GM19240 (cell line): ENCODE data around the gene SUCLA2.

Experiments used
- DNase-seq: peaks from one replicate; pipeline ENCODE4 v3.0.0; 2011; ENCODE audit warnings: low spot score; ENCODE audit not compliant: insufficient read length

SUCLA2 gene

DNA sequence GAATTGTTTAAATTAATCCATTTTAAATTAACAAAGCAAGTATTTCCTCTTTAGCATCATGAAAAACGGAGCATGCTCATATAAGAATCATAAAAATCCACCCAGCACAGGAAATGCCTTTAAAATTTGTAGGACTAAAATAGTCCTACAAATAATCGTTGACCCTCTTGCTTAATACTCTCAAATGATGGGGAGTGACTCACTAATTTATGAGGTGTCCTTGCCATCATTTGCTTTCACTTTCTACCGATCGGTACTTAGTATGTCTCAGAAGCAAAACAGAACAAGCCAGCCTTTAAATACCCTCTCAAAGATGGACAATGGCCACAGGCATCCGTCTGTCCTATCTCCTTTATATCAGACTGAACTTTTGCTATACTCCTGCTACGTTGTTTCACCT is 97.2 kb downstream of the SUCLA2 start:
- no peak for DNase-seq

- no peak for DNase-seq
Observed at GRCh38 chr13:47901441-47901840, 99.6 kb downstream of the SUCLA2 start.

DNA sequence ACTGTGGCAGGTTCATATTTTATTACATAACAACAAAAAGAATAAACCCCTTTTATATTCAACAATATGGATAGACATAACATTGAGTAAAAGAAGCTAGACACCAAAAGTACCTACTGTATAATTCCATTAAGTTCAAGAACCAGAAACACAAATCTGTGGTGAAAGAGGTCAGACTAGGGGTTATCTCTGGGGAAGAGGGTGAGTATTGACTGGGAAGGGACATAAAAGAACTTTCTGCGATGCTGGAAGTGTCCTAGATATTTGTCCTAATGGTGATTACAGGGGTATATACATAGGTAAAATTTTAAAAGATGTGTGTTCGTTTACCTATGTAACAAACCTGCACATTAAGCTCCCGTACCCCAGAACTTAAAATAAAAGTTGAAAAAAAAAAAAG is 103.0 kb downstream of the SUCLA2 start:
- DNase-seq = no peak

DNA sequence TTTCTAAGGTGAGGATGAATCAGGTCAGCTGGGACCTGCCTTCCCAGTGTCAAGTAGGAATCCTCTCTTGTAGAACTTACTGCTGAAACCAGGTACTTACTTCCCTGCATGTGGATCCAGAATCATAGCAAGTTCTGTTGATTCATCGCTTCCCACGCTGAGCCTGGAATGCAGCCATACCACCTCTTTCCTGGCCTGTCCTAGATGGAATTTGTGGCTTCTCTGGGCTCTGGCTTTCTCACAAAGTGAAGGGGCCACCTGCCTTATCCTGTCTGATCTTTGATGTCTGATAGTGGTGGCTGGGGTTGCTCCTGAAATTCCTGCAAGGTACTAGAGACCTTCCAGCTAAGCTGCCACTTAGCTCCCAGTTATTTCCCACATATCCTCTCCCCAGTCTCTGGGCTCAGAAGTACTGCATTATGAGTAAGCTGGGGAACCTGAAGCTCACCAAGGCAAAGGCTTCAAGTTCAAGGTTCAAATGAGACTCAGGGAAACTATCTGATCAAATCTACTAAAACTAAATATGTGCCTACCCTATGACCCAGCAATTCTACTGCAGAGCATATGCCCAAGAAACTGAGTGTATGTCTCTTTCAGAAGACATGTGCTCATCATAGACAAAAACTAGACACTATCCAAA is 103.5 kb downstream of the SUCLA2 start:
- no peak for DNase-seq

- DNase-seq = no peak
Observed at GRCh38 chr13:47896546-47896945, 104.5 kb downstream of the SUCLA2 start.

GRCh38 chr13:47896111-47896510 is 105.0 kb downstream of the SUCLA2 start:
- no peak for DNase-seq

GRCh38 chr13:47893527-47893926 is 107.5 kb downstream of the SUCLA2 start:
- no peak for DNase-seq
